ENCODE results near the gene PFKFB1.

Gene PFKFB1
- 0.36 to 1.6 reads per million in 2 donors for total RNA-seq

DNA sequence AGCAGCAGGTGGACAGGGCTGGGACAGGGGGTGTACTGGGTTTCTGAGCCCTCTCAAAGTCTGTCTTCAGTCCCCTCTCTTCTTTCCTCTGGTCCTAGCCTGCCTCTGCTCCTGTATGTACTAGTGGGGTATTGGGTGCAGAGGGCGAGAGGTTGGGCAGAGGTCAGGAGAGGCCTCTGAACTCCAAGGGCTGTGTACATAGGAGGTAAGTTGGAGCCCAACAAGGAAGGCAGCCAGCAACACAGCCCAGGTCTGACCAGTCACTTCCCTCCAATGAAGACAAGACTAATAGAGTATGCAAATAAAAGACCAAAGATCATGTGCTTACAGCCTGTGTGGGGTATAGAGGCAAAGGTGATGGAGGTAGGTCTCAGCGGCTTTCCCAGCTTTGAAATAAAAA lies at the start of gene PFKFB1:
PFKFB1 (minus strand) TSS at position 90 of the 400 bp plus-strand sequence. CDS start 181 bp downstream, outside the sequence.
- DNase-seq = no peak

DNA sequence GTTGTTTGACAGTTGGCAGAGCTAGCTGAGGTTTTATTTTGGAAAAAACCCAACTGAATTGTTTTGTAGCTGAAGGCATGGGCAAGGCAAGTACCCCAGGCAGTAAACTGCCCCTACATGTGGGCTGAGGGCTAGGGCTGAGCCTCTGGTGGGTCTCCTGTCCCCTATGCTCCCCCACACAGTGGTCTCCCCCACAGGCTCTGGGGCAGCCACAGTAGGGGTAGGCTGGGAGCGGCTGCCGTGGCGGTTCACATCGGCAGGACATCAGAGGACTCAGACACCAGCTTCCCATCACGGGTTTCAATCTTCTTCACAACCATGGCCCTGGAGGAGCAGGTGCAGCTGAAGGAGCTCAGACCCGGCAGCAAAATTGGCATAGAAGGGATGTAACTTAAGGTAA lies 47.5 kb upstream of the PFKFB1 start:
- no peak for DNase-seq

DNA sequence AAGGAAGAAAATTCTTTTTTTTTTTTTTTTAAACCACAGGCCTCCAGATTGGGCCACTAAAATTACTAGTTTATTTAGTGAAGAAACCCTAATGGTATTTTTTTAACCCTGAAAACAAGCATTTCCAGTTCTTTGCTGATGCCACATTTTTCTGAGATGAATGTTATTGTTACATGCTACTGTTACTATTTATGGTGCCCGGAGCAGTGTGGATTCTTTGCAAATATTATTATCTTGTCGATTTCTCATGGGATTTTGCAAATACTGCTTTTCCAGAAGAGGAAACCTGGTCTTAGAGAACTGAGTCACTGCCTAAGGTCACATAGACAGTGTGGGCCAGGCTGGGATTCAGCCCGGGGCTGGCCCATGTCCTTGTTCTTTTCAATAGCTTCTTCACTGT lies 45.5 kb upstream of the PFKFB1 start:
- no peak for DNase-seq

DNA sequence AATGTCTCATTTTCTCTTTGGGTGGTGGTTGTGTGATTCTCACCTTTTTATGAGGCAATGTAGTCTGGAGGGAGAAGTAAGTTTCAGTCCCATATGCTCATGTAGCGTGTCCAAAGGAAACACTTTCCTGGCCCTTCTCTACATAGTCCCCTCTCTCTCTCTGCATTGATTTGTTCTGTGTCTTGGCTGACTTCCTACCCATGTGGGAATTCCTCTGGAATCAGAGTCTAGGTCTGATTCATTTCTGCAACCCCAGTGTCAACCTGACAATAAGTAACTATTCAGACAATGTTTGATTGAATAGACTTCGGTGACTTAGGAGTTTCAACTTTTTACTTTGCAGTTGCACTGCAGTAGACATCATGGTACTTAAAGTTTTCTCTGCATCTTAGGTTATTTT lies 39.4 kb upstream of the PFKFB1 start:
- DNase-seq = no peak

DNA sequence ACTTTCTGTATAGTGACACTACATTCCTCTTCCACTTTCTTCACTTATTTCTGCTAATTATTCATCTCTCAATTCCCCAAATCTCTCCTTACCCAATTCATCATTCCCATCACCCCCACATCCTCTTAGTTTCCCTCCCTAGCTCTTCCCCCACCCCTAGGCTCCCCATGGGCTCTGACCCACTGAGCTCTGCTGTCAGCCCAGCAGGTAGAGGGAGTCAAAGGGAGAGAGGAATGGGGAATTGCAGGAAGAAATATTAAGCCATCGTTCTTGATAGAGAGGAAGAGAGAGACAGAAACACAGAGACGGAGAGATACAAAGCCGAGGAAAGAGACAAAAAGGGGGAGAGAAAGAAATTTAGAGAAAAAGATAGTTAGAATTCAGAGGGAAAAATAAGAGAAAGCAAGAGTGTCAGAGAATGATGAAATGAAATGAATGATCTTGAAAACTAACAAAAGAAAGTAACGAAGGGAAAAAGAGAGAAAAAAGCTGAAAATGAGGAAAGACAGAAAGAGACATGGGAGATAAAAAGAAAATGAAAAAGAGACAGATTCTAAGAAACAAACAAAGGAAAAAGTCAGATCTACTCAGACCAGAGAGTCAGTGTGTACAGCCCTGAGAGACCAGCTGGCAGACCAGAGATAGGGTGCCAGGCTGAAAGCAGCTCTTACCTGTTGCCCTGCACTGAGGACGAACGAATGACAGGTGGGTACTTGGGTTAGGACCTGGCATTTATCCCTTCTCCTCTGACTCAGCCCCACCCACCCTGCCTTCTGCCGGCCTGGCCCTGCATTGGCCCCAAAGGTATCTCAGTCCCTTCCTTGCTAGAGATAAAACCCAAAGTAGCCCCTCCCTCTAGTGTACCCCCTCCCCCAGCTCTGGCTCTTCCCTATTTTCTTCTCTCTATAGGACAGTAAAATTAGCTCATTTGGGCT lies 36.5 kb upstream of the PFKFB1 start, which contains the start of gene ALAS2:
ALAS2 (minus strand) TSS at position 707 of the 935 bp plus-strand sequence. CDS start 4,977 bp downstream, outside the sequence.
- no peak for DNase-seq

DNA sequence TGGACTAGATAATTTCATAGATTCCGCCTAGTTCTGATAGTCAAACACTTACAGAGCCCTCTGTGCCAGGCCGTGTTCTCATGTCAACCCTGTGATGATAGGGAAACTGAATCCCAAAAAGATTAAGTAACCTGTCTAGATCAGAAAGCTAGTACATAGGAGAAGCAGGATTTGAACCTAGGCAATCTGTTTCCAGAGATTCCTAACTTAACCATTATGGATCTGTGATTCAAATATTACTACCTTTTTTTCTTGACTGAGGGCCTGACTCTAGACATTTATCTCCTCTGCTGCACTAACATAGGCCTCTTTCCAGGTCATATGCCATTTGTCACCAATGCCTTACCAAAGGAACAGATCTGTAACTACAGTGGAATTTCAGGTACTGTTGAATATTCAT lies 35.3 kb upstream of the PFKFB1 start:
- no peak for DNase-seq

DNA sequence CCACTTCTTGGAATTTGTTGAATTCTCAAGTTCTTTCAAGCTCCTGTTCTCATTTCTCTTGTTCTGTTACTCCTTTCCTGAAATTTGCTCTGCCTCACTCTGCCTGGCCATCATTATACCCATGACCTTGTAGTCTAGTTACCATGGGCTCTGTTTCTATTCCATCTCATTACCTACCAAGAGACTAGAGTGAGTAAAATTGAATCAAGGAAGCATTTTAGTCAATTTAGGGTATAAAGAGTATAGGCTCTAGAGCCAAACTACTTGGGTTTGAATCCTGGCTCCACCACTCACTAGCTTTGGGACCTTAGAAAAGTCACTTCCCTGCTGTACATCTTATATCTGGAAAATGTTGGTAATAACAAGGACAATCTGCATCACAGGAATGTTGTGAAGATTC lies 34.6 kb upstream of the PFKFB1 start:
- DNase-seq = no peak

DNA sequence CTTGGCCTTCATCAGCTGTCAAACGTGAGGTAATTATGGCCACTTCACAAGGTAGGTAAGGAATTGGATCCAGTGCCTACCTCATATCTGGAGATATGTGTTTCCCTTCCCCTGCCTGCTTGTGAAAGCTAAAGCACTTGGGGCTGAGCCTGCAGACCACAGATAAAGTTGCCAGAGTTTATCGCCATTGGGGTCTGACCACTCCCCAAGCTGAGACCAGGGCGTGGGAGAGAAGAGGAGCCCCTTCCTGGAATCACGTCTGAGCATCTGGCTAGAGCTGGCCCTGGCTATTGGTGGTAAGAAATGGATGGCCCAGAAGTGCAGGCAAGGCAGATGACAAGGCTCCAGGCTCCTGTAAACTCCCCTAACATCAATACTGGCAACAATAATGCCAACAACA lies 34.1 kb upstream of the PFKFB1 start:
- DNase-seq = no peak

DNA sequence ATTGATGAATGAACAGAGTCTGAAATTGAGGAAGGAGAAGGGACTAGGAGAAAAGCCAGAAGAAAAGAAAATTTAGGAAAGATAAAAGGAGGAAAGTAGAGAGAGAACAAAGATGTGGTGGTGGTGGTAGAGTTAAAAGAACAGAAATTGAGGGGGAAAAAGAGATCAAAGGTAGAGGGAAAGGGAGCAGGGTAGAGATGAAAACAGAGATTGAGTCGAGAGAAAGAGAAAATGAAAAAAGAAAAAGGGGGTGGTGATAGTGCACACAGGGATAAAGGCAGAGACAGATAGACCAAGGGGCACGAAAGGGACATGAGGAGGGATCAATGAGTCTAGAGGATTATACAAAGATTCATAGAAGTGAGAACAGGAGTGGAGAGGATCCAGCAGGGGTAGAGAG lies 32.9 kb upstream of the PFKFB1 start:
- no peak for DNase-seq

DNA sequence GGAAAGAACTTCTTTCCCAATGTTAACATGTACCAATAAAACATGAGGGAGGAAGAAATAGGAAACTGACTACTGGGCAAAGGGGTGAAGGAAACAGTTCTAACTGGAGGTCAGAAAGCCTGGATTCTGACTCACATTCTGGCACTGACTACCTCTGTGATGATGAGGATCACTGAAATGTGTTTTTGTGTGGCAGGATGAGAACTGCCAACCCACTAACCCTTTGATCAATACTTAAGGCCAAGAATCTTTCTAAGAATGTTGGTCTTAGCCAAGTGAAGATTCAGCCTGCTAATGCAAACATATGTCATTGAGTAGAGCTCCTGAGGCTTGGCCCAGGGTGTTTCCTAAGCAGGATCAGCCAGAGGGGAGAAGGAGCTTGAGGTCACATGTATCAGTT lies 32.2 kb upstream of the PFKFB1 start:
- no peak for DNase-seq

DNA sequence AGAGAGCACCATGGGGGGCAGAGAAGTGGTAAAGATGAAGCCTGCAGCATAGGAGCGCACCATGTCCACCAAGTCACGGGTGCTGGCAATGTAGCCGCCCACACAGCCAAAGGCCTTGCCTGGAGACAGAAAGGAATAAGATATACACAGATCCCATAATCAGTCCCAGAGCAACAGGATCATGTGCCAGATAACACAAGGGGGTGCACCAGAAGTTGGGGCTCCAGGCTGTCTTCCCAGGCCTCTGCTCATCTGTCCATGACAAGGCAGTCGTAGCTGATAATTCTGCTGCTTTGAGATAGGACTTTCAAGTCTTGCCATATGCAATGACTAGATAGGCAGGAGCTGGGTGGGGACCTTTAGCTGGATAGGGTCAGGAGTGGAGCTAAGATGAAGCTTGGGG lies 20.9 kb upstream of the PFKFB1 start:
- DNase-seq = no peak

DNA sequence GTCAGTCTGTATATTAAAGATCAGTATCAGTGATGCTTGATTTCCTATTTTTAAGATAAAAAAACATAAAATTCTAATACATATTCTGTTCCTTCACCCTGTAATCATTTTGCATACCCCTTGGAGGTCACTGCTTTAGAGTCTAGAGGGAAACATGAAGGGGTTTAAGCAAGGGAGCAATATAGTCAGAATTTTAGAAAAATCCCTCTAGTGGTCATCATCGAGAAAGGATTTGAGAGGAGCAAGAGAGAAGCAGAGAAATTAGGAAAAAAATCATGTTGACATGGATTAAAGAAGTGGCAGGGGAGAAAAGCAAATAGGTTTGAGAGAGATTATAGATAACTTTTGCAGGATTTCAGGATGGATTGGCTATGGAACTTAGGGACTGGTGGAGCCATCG lies 17.3 kb upstream of the PFKFB1 start:
- no peak for DNase-seq

DNA sequence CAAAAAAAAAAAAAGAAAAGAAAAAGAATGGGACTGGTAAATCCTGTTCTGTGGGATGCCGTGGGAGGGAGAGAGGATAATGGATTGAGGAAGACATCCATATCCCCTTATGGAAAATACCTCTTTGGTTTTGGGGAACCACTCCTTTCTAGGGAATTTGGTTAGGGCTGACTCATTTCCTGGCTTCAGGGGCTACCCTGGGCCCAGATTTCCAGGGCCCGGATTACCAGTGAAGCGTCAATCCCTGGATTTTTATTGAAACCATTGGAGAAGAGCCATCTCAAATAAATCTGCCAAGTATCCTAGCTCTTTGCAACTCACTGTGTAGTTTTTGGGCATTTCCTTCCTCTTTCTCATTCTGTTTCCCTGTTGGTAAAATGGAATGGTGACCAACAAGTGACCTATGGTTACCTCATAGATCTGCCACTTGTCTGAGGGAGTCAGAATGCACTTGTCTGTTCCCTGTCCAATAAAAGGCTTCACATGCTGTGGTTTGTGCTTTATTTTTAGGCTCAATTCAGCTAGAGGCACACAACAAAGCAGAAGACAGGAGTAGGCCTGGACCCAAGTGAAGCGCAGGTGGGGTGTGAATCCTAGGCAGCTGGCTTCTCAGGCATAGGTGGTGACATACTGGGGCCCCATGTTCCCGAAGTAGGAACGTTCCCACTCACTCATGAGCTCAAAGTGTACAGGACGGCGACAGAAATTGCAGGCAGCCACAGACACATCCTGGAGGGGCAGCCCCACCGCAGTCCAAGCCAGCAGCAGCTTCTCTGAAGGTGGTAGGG lies 14.8 kb upstream of the PFKFB1 start:
- DNase-seq = no peak

DNA sequence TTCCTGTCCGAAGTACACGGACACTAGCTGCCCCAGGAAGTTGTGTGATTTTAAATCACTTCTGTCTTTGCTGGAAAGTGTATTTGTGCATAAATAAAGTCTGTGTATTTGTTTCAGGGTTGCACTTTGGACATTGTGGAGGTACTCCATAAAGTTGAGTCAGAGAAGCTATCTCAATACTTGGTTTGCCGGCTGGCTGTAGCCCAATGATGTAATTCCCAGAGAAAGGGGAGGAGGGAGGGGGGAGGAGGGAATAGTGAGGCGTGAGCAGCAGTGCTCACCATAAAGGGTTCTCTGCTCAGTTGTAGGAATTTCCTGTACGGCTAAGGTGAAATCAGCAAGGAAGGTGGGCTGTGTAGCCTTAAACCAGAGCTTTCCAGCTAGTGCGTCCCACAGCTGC lies 13.7 kb upstream of the PFKFB1 start:
- DNase-seq = no peak

DNA sequence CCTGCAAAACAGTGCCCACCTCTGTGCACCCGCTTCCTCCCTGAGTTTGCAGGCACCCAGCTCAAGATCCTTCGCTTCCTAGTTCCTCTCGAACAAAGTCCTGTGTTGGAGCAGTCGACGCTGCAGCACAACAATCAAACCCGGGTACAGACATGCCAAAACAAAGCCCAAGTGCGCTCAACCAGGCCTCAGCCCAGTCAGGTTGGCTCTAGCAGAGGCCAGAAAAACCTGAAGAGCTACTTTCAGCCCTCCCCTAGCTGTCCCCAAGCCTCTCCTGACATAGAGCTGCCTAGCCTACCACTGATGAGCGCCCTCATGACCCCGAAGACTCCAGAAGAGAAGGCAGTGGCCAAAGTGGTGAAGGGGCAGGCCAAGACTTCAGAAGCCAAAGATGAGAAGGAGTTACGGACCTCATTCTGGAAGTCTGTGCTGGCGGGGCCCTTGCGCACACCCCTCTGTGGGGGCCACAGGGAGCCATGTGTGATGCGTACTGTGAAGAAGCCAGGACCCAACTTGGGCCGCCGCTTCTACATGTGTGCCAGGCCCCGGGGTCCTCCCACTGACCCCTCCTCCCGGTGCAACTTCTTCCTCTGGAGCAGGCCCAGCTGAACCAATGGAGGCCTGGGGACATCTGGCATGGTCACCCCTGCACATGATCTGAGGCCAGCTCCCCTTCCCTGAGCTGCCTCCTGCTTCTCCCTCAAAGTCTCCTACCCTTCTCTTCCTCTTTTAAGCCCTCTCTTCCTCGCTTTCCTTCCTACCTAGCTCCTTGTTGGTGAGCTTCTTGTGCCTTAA lies 13.0 kb upstream of the PFKFB1 start:
- DNase-seq = no peak

DNA sequence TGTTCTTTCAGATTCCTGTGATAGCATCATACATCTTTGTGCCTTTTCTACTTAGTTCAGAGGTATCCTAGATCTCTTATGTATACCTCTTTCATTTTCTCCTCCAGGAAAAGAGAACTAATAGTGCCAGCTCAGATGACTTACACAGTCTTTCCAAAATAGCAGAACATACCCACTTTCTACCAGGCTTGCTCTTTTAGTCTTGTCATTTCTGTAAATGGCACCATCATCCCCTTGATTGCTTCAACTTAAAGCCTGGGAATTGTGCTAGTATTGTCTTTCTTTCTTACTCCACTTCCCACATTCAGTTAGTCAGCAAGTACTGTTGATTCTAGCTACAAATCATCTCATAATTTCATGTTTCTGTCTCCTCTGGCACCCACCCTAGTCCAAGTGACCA lies 11.3 kb upstream of the PFKFB1 start:
- DNase-seq = no peak

DNA sequence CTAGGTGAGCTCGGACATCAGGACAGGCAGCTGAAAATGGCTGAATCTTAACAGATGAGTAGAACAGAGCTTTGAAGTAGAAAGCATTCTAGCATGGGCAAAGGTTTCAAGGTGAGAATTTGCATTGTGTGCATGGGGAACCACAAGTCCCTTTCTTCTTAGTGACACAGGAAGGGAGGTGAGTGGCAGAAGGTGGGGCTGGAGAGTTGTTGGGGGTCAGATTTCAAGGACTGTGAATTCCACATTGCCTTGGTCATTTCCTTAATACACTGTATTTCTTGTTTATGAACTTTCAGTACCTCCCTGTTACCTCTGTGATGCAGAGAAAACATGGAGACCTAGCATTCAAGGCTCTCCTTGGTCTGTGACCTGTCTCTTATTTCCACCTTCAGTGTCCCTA lies 10.2 kb upstream of the PFKFB1 start:
- no peak for DNase-seq

DNA sequence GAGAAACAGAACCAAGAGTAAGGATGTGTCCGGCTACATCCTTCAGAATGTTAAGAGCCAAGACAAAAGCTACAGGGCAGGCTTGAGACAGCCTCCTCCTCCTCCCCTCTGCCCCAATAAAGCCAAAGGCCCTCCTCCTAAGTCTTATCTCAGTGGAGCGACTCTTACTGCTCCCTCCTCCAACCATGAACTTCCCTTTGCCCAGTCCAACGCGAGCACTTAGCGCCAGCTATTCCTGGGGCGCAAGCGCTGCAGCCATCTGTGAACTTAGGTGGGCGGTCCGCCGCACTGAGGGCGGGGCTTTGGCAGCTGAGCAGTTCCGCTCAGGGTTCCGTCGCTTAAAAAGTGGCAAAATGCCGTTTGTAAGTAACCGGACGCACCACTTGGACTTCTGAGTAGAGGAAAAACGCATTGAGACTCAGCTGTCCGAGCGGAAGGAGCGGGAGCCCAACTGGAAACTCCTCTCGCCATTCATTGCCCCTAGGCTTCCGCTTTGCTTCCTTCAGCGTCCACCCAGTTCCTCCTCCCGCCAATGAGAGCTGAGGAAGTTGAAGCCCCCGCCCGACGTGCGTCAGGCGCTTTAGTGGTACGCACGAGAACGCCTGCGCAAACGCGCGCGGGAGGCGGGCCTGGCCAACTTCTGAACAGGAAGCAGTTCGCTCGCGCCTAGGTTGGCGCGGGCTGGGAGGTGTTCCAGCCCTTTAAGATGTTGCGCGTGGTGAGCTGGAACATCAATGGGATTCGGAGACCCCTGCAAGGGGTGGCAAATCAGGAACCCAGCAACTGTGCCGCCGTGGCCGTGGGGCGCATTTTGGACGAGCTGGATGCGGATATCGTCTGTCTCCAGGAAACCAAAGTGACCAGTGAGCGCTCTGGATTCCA lies 6.0 kb upstream of the PFKFB1 start, which contains the start of gene APEX2:
APEX2 (plus strand) TSS at position 647 of the 882 bp plus-strand sequence; CDS start at position 707, 60 bp downstream.
- DNase-seq = peak; percentile 77

DNA sequence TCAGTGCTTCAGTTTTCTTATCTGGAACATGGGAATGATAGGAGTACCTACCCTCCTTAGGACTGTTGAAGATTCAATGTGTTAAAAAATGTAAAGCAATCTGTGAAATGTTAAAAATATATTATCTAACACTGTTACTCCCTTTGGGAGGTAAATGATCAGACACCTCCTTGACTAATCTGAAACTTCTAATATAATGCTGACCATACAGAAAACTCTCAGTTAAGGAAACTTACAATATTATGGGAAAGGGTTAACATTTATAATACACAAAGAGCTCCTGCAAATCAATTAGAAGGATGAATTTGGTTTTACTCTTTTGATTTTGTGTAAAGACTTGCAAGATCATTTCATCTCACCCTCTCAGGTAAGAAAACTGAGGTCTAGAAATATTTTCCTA lies 1.6 kb upstream of the PFKFB1 start:
- DNase-seq = no peak

DNA sequence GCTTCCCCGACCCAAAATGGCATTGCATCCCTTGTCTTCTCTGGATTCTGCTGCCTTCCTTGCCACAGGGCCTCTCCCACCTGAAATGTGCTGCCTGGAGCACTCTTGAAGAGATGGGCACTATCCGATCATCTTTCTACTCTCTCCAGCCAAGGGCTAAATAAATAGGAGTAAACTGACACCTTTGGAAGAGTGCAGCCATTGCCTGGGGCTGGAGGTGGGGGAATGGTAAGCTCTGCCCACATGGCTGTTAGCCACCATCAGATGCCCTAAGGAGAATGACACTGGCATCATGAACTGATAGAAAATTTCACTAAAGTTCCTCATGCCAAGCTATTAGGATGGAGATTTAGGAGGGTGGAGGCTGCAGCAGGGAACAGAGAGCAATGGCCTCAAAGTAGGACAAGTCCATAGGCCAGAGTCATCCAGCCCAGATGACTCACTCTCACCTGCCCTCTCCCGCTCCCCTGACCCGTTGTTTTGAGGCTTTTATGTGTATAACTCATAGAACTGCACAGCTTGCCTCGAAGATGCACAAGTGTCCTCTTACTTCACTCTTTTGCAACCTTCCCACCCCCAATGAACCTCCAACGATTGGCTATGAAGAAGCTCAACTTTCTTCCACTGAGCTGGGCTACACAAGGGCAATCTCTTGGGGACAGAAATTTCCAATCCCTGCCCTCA lies 822 bp upstream of the PFKFB1 start:
- DNase-seq = no peak
